Gastrocnemius medialis (tissue), 4 donors: Measurements from ENCODE around the gene CYP2E1. TPM values are rescaled to one million over a fixed set of nuclear protein-coding genes. Genes with fewer than 3 reads are reported as not detected.
"Not testable (repeated sequence)": the region's sequence is repeated elsewhere in the genome, so short reads cannot be mapped to it uniquely, and the experiment has no call there.

Experiments used
- ATAC-seq, 2 donors: fragments of 150-250 bp; one replicate each; pipeline ENCODE4 v1.9.1; 2016
- DNase-seq, 2 donors: peaks; one replicate each; pipeline ENCODE4 v3.0.0-alpha.2; 2019
- H3K27ac ChIP-seq, 4 donors: fragments of 200-600 bp; sonication (generic); 1 replicate in 1 of 4; 2 replicates in 3 of 4; pipeline ENCODE4 v1.5.1; 2016 to 2018; ENCODE audit warnings: mild to moderate bottlenecking in 2 of 4, moderate library complexity in 1 of 4
- H3K27me3 ChIP-seq, 3 donors: fragments of 200-600 bp; sonication (generic) in 2 of 3; 1 replicate in 1 of 3; 2 replicates in 2 of 3; pipeline versions ENCODE4 v1.5.1 to v1.6.0; 2016 to 2019; ENCODE audit warnings: mild to moderate bottlenecking in 1 of 3, moderate library complexity in 1 of 3
- H3K36me3 ChIP-seq, 2 donors: fragments of 200-600 bp; sonication (generic) in 1 of 2; one replicate each; pipeline ENCODE4 v1.5.1; 2017 to 2018
- H3K4me1 ChIP-seq, 2 donors: fragments of 200-600 bp; sonication (generic) in 1 of 2; one replicate each; pipeline ENCODE4 v1.5.1; 2016 to 2017; ENCODE audit warnings: mild to moderate bottlenecking in 2 of 2
- H3K4me3 ChIP-seq, 4 donors: fragments of 200-600 bp; sonication (generic) in 3 of 4; 1 replicate in 1 of 4; 2 replicates in 3 of 4; pipeline ENCODE4 v1.5.1; 2016 to 2019; ENCODE audit warnings: mild to moderate bottlenecking in 2 of 4
- H3K9me3 ChIP-seq, 3 donors: fragments of 200-600 bp; sonication (generic) in 2 of 3; 1 replicate in 1 of 3; 2 replicates in 2 of 3; pipeline ENCODE4 v1.5.1; 2016 to 2019
- POLR2A ChIP-seq, 2 donors: fragments of 450-650 bp; IDR thresholded peaks; one replicate each; pipeline ENCODE4 v1.6.1; 2017; ENCODE audit warnings: antibody characterized with exemption in 2 of 2, mild to moderate bottlenecking in 2 of 2, moderate library complexity in 2 of 2
- in situ Hi-C, 4 donors: fragments of 200-750 bp; cut with MboI; loops; one replicate each; pipeline versions ENCODE4 v1.15.0 to v1.8.0; 2017; ENCODE audit warnings: low sequenced_read_pairs in 4 of 4
- intact Hi-C: fragments of 100-400 bp; cut with DNase I; formaldehyde crosslinking; loops from one replicate; pipeline ENCODE4 v1.15.1; 2023; ENCODE audit warnings: low total_unique reads
- total RNA-seq, 4 donors: library from RNA; depleted of rRNA; stranded (reverse); fragments of >200 nt; gene quantifications; one replicate each; pipeline versions ENCODE4 v1.1.0 to v1.2.3, GENCODE V29; 2016
- TF ChIP-seq, protein P1 (sequence below), 5 experiments: fragments of 450-650 bp in 3 of 5; fragments of 200-600 bp in 2 of 5; sonication (generic) in 2 of 5; IDR thresholded peaks in 4 of 5; conservative IDR thresholded peaks in 1 of 5; 1 replicate in 4 of 5; 2 replicates in 1 of 5; pipeline ENCODE4 v1.5.1; 2016 to 2019; ENCODE audit warnings: antibody characterized with exemption in 5 of 5, mild to moderate bottlenecking in 3 of 5, moderate library complexity in 3 of 5

CYP2E1 gene
- total RNA-seq, 4 donors from 2014 or later, result 0.97 to 14.0 (median 4.4) TPM

DNA sequence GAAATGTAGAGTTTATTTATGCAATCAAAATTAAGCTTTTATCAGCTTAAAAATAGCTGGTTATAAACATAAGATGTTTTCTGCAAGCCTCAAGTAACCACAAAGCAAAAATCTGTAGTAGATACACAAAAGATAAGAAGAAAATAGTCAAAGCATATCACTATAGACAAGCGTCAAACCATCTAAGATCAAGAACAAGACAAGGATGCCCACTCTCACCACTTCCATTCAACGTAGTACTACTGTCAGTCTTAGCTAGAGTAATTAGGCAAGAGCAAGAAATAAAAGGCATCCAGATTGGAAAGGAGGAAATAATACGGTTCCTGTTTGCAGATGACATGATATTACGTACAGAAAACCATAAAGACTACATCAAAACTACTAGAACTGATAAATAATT lies 17.5 kb upstream of the CYP2E1 start:
- Histone ChIP-seq H3K36me3 (no peaks in the 10 kb centered on the region), H3K27me3 (no peaks in the 10 kb centered on the region), H3K9me3 (no peaks in the 10 kb centered on the region), H3K4me3 (no peak overlapping the region), H3K4me1 (no peaks in the 10 kb centered on the region), H3K27ac (no peak overlapping the region)
- DNase-seq, result no peak
- in situ Hi-C loops (no loop called here), intact Hi-C loops (no loop called here)
- TF ChIP-seq, protein P1, sequence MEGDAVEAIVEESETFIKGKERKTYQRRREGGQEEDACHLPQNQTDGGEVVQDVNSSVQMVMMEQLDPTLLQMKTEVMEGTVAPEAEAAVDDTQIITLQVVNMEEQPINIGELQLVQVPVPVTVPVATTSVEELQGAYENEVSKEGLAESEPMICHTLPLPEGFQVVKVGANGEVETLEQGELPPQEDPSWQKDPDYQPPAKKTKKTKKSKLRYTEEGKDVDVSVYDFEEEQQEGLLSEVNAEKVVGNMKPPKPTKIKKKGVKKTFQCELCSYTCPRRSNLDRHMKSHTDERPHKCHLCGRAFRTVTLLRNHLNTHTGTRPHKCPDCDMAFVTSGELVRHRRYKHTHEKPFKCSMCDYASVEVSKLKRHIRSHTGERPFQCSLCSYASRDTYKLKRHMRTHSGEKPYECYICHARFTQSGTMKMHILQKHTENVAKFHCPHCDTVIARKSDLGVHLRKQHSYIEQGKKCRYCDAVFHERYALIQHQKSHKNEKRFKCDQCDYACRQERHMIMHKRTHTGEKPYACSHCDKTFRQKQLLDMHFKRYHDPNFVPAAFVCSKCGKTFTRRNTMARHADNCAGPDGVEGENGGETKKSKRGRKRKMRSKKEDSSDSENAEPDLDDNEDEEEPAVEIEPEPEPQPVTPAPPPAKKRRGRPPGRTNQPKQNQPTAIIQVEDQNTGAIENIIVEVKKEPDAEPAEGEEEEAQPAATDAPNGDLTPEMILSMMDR (IDR thresholded peaks at IDR 0.05 in 4 of 5, conservative IDR thresholded peaks at IDR 0.05 in 1 of 5), result no peak
- TF ChIP-seq POLR2A (IDR thresholded peaks at IDR 0.05), result no peak
- ATAC-seq, result no peak

DNA sequence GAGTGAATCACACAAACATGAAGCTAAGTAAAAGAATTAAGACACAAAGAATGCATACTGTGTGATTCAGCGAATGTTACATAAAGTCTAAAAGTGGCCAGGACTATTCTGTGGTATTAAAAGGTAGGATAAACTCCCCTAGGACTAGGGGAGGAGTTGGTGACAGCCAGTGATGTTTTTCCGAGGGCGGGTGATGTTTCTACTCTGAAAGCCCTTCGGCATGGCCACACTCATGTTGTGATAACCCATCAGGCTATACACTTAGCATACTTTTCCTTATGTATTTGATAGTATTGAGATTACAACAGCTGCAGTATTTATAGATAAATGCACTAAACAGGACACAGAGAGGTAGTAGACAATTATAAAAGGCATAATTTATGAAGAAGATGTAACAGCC lies 15.8 kb upstream of the CYP2E1 start:
- Histone ChIP-seq H3K4me1 (no peaks in the 10 kb centered on the region), H3K27me3 (no peaks in the 10 kb centered on the region), H3K27ac (no peak overlapping the region), H3K36me3 (no peaks in the 10 kb centered on the region), H3K9me3 (no peaks in the 10 kb centered on the region), H3K4me3 (no peak overlapping the region)
- ATAC-seq (no peak), DNase-seq (no peak)
- in situ Hi-C loops, result no loop called here
- TF ChIP-seq, protein P1 (IDR thresholded peaks at IDR 0.05 in 4 of 5, conservative IDR thresholded peaks at IDR 0.05 in 1 of 5), result no peak
- no peak for TF ChIP-seq POLR2A (IDR thresholded peaks at IDR 0.05)
- intact Hi-C loops, result no loop called here

DNA sequence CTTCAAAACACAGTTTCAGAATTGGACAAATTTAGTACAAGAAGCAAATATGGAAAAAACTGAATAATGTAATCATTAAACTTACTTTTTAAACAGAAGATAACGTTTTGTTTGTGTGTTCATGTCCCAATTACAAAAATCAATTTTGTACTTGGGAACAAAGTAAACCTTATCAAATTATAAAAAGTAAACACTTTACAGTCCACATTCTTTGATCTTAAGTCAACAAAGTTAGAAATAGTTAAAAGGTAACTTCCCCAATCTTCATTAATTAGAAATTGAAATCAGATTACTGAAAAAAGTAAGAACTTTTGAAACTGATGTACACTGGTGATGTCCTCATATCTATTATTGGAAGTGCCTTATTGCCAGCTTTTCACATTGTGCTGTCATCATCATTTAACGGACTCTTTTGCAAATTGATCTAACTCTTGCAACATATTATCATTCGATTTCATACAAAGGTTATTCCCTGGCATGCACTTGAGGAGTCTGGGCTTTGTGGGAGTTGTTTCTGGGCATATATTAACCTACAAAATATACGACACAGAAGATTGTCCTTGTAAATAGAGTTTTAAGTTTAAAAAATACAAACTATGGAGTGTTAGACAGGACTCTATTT lies 15.1 kb upstream of the CYP2E1 start:
- Histone ChIP-seq H3K27ac (no peak overlapping the region), H3K9me3 (no peaks in the 10 kb centered on the region), H3K4me3 (no peak overlapping the region), H3K36me3 (no peaks in the 10 kb centered on the region), H3K4me1 (no peaks in the 10 kb centered on the region), H3K27me3 (no peaks in the 10 kb centered on the region)
- ATAC-seq (no peak), DNase-seq (no peak)
- intact Hi-C loops (no loop called here), in situ Hi-C loops (no loop called here)
- TF ChIP-seq, protein P1 (IDR thresholded peaks at IDR 0.05 in 4 of 5, conservative IDR thresholded peaks at IDR 0.05 in 1 of 5), result no peak
- TF ChIP-seq POLR2A (IDR thresholded peaks at IDR 0.05), result no peak

DNA sequence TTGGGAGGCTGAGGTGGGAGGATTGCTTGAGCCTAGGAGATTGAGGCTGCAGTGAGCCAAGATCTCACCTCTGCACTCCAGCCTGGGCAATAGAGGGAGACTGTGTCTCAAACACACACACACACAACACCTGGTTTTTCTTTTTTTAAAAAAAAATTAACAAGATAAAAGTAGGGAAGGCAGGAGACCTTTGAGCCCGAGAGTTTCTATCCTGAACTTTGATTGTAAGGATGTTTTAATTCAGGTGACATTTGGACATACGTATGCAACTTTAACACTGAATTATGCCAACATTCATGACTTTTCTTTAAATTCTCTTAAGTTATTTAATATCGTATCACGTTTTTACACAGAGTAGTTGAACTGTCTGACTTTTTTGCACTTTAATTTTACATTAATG lies 11.7 kb upstream of the CYP2E1 start:
- no peak overlapping the region for H3K27ac ChIP-seq
- no peaks in the 10 kb centered on the region for H3K9me3 ChIP-seq
- no peaks in the 10 kb centered on the region for H3K27me3 ChIP-seq
- ATAC-seq (no peak), DNase-seq (no peak)
- H3K4me3 ChIP-seq, result no peak overlapping the region
- H3K4me1 ChIP-seq, result no peaks in the 10 kb centered on the region
- in situ Hi-C loops (no loop called here), intact Hi-C loops (no loop called here)
- no peaks in the 10 kb centered on the region for H3K36me3 ChIP-seq
- no peak for TF ChIP-seq POLR2A (IDR thresholded peaks at IDR 0.05)

DNA sequence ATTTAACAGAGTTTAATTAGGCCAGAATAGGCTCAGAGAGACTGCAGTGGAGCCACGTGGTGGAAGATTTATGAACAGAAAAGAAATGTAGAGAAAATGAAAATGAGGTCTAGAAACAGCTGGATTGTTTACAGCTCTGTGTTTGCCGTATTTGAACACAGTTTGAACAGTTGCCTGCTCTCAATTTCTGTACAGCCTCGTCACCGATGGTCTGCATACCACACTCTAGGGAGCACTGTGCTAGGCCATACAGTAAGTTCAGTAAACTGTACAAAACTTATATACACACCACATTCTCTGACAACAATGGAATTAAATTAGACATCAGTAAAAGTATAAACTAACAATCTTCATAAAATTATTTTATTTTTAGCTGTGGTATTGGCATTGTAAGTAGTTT lies 11.1 kb upstream of the CYP2E1 start:
- in situ Hi-C loops (no loop called here), intact Hi-C loops (no loop called here)
- no peaks in the 10 kb centered on the region for H3K27me3 ChIP-seq
- no peak overlapping the region for H3K4me3 ChIP-seq
- ATAC-seq (no peak), DNase-seq (no peak)
- H3K27ac ChIP-seq, result no peak overlapping the region
- H3K36me3 ChIP-seq, result no peaks in the 10 kb centered on the region
- H3K4me1 ChIP-seq, result no peaks in the 10 kb centered on the region
- TF ChIP-seq POLR2A (IDR thresholded peaks at IDR 0.05), result no peak
- TF ChIP-seq, protein P1 (IDR thresholded peaks at IDR 0.05 in 4 of 5, conservative IDR thresholded peaks at IDR 0.05 in 1 of 5), result no peak
- no peaks in the 10 kb centered on the region for H3K9me3 ChIP-seq

DNA sequence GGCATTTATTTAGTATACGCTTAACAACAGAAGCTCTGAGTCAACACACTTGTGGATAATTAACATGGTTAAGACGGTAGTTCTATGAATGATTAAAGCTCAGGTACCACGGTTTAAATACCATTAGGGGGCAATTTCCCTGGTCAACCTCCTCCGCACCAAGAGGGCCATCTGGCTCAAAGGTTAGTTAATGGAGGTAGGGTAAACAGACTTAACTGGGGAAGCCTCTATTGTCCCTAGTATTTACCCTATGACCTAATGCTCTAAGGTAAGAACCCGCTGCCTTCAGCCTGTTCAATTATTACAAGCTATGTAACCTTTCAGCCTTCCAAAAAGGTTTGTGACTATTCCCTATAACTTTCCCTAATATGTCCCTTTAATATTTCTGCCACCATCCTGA lies 8.6 kb upstream of the CYP2E1 start:
- in situ Hi-C loops, H3K4me3 ChIP-seq, ATAC-seq, H3K9me3 ChIP-seq, H3K27me3 ChIP-seq, H3K4me1 ChIP-seq, intact Hi-C loops, DNase-seq, H3K36me3 ChIP-seq, H3K27ac ChIP-seq: not testable (repeated sequence)
